Measurements from ENCODE around the gene ARNT2.

Gene ARNT2

DNA sequence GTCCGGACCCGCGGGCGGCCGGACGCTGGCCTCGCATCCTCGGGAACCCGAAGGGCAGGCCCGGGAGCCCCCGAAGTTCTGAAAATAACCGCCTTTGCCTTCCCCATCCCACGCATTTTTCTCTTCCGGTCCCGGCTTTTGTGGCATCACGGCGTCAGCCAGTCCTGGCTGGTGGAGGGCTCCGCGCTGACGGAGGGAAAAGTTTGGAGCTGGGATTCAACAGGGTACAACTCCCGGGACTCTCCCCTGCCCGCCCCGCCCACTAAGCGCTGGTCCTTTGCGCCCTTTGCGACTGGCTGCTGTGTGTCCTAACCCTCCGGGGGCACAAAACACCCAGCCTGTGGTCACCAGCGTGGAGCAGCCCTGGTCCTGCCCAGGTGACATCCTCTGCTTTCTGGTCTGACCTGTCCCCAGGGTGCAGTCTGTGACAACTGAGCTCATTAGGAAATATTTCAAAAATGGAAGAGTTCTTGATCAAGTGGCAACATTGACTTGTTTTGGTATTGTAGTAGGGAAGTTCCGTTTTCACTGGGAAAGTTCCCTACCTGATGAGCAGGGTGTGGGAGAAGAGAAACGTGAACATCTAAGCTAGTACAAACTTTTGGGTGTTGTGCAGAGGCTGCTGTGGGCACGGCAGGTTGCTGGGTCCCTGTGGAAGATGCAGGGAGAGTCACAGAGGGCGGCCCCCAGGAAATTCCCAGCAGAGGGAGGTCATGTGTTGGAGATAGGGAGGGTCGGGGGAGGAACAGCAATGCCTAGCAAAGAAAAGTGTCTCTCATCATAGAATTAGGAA, 775 bp downstream of the ARNT2 start:
- peak; percentile 3 for DNase-seq (ENCODE audit: low read depth)
- TF ChIP-seq, protein P1, sequence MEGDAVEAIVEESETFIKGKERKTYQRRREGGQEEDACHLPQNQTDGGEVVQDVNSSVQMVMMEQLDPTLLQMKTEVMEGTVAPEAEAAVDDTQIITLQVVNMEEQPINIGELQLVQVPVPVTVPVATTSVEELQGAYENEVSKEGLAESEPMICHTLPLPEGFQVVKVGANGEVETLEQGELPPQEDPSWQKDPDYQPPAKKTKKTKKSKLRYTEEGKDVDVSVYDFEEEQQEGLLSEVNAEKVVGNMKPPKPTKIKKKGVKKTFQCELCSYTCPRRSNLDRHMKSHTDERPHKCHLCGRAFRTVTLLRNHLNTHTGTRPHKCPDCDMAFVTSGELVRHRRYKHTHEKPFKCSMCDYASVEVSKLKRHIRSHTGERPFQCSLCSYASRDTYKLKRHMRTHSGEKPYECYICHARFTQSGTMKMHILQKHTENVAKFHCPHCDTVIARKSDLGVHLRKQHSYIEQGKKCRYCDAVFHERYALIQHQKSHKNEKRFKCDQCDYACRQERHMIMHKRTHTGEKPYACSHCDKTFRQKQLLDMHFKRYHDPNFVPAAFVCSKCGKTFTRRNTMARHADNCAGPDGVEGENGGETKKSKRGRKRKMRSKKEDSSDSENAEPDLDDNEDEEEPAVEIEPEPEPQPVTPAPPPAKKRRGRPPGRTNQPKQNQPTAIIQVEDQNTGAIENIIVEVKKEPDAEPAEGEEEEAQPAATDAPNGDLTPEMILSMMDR (conservative IDR thresholded peaks at IDR 0.05; ENCODE audit: control insufficient read depth, insufficient read depth, low read depth, low read length) = no peak
- H3K4me3 ChIP-seq (ENCODE audit: control insufficient read depth, low read depth, low read length) = peak overlapping the region; percentile 9

GRCh38 chr15:80405554-80405850, 1.3 kb downstream of the ARNT2 start:
- H3K4me3 ChIP-seq (ENCODE audit: control insufficient read depth, low read depth, low read length) = no peak overlapping the region
- no peak for DNase-seq (ENCODE audit: low read depth)
- TF ChIP-seq, protein P1 (conservative IDR thresholded peaks at IDR 0.05; ENCODE audit: control insufficient read depth, insufficient read depth, low read depth, low read length) = no peak

GRCh38 chr15:80405970-80406369, 1.8 kb downstream of the ARNT2 start:
- no peak overlapping the region for H3K4me3 ChIP-seq (ENCODE audit: control insufficient read depth, low read depth, low read length)
- DNase-seq (ENCODE audit: low read depth) = no peak
- TF ChIP-seq, protein P1 (conservative IDR thresholded peaks at IDR 0.05; ENCODE audit: control insufficient read depth, insufficient read depth, low read depth, low read length) = no peak

DNA sequence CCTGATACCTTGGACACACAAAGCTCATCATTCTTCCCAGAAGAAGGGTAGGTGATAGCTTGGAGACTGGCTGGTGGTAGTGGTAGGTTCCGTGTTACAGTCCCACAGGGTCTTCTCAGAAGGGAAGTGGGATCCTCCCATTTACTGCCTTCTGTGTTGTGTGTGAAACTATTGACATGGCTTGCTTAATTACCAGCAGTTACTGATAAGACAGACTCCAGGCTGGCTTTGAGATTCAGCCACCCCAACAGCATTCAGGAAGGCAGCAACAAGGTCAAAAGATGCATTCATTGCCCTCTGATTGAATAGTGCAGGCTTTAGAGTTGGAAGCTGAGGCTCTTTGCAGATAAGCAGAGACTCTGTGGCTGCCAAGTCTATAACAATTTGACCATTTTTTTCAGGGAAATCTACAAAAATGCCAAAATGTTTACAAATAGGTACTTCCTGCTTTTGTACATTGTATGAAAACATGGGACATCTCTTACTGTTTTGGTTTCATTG, 7.7 kb downstream of the ARNT2 start:
- no peak overlapping the region for H3K4me3 ChIP-seq (ENCODE audit: control insufficient read depth, low read depth, low read length)
- no peak for DNase-seq (ENCODE audit: low read depth)
- TF ChIP-seq, protein P1 (conservative IDR thresholded peaks at IDR 0.05; ENCODE audit: control insufficient read depth, insufficient read depth, low read depth, low read length) = no peak

DNA sequence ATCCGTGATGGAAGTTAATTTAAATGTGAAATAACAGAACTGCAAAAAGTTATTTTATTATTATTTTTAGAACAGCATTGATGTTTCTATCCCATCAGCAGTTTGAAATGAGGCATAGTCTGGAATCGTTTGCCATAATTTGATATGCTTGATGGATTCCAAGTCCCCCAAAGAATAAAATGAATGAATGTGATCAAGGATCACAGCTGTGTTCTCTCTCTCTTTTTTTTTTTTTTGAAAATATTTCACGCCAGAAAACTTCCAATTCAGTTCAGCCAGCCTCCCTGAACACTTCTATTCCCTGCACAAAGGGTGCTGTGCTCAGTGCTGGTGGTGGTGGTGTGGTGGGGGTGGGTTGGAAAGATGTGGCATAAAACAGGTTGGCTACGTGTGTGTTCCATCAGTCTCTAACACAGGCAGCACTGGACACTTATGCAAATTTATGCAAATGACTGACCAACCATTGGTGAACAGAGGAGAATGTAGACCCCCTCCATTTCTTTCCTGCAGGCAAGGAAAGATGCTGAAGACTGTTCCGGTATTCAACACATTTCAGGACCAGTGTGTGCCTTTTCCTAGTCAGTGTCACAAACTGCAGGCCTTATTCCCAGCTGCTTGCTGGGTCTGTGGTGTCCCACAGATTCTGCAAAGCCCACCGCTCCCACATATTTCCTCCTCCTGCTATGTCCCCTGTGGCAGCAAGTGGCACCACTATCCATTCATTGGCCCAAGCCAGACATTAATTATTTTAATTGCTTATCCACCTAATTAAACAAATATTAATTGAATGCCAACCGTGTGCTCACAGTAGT, 10.6 kb downstream of the ARNT2 start:
- no peak overlapping the region for H3K4me3 ChIP-seq (ENCODE audit: control insufficient read depth, low read depth, low read length)
- TF ChIP-seq, protein P1 (conservative IDR thresholded peaks at IDR 0.05; ENCODE audit: control insufficient read depth, insufficient read depth, low read depth, low read length) = no peak
- no peak for DNase-seq (ENCODE audit: low read depth)

DNA sequence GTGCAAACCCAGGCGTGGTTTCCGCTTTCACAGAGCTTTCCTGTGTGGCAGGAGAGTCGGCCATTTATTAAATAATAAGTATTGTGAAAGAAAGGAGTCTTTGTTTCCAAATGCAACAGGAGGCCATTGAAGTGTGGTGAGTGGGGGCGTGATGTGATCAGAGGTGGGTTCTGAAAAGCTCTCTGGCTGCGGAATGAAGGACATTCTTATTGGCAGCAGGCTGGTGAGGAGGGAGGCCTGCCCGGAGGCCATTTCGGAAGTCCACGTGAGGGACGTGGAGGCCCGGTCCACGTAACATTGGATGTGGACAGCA, 11.1 kb downstream of the ARNT2 start:
- no peak for DNase-seq (ENCODE audit: low read depth)
- H3K4me3 ChIP-seq (ENCODE audit: control insufficient read depth, low read depth, low read length) = no peak overlapping the region
- TF ChIP-seq, protein P1 (conservative IDR thresholded peaks at IDR 0.05; ENCODE audit: control insufficient read depth, insufficient read depth, low read depth, low read length) = no peak

All from fibroblast of mammary gland (primary cell).